GM19463 (cell line): Measurements from ENCODE around the gene SPSB2.
A peak's percentile ranks its signal among the peaks of the same experiment; 100 is the strongest.
"Not testable (repeated sequence)": the region's sequence is repeated elsewhere in the genome, so short reads cannot be mapped to it uniquely, and the experiment has no call there.

Experiments
- ATAC-seq: cut with Tn5 transposase; IDR thresholded peaks from one replicate; pipeline ENCODE4 v1.9.1; 2021; ENCODE audit warnings: mild to moderate bottlenecking, moderate library complexity; ENCODE audit not compliant: unreplicated experiment

SPSB2 gene, protein sequence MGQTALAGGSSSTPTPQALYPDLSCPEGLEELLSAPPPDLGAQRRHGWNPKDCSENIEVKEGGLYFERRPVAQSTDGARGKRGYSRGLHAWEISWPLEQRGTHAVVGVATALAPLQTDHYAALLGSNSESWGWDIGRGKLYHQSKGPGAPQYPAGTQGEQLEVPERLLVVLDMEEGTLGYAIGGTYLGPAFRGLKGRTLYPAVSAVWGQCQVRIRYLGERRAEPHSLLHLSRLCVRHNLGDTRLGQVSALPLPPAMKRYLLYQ

DNA sequence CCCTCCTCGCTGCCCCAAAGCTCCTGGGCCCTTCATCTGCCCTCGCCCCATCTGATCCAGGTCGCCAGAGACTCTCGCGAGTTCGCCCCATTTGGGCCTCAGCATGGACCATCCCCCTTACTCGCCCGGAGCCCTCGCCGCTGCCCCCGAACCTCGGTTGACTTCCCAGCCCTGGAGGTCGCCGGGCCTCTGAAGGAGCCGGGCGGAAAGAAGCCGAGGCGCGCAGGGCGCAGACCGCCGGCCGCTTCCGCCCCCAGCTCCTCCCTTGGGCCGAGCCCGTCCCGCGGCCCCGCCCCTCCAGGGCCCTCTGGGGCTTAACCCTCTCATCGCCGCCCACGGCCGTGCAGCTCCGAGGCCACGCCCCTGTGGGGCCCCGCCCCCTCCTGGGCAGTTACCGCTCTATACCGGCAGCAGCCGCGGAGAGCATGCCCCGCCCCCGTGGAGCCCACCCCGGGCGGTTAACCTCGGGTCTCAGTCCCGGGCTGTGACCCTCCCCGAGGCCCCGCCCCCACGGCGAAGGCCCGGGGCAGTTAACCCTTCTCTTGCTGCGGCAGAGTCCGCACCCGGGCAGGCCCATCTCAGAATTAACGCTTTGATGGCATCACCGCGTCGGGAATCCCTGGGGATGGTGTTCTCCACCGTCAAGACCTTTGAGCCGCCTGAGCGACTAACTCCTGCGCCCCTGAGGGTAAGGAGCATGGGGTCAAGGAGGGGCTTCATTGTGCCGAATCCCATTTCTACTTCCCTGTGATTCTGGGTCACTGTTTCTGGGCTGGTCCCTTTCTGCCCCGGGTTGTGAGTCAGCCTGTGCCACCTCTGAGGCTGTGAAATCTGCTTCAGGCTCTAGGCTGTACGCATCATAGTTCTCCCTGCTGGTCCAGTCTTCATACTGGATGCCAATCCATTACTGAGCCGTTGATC, at the start of gene SPSB2:
Gene SPSB2 (minus strand): TSS at position 210 of the 921 bp plus-strand sequence. CDS start 402 bp downstream, outside the sequence.
- peak; percentile 77 for ATAC-seq

DNA sequence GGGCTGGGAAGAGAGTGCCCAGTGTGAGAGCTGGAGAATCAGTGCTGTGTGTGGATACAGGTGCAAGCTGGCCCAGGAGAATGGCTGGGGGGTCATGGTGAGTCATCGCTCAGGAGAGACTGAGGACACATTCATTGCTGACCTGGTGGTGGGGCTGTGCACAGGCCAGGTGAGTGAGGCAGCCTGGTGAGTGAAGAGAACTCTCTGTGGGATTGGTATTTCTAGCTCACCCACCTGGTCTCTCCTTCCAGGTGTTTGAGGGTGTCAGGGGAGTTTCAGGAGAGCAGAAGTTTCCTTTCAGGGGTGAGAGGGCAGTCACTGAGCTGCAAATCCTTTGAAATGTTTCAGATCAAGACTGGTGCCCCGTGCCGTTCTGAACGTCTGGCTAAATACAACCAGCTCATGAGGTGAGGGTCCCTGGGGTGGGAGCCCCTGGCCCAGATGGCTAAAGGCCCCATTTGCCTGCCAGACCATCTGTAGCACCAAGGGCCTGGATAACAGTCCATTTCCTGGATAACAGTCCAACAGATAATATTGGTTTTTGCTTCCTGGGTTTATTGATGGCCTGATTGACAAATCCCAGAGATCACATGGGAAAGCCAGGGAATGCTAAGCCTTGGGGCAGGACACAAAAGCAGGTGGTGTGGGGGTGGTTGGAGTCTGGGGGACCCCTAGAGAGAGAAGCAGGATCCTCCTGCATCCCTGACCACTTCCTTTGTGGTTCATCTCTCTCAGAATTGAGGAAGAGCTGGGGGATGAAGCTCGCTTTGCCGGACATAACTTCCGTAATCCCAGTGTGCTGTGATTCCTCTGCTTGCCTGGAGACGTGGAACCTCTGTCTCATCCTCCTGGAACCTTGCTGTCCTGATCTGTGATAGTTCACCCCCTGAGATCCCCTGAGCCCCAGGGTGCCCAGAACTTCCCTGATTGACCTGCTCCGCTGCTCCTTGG, 49.2 kb upstream of the SPSB2 start:
- no peak for ATAC-seq

DNA sequence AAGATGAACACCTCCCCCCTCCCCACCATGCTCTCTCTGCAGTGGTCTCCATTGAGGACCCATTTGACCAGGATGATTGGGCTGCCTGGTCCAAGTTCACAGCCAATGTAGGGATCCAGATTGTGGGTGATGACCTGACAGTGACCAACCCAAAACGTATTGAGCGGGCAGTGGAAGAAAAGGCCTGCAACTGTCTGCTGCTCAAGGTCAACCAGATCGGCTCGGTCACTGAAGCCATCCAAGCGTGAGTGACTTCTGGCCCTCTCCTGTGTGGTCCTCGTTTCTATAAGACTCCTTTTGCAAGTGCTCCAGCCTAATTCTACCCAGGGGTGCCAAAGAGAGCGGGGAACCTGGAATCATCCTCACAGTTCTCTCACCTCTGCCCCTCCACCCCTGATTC, 48.4 kb upstream of the SPSB2 start:
- ATAC-seq = no peak

DNA sequence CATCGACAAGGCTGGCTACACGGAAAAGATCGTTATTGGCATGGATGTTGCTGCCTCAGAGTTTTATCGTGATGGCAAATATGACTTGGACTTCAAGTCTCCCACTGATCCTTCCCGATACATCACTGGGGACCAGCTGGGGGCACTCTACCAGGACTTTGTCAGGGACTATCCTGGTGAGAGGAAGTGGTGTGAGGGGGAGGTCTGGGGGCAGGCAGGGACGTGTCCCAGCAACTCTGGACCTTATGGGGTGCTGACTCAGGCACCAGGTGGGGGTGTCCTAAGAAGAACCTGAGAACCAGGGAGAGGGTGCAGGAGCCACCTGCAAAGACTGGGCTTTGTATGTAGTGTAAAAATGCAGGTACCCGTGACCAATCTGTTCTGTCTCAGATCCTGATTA, 46.5 kb upstream of the SPSB2 start:
- no peak for ATAC-seq

DNA sequence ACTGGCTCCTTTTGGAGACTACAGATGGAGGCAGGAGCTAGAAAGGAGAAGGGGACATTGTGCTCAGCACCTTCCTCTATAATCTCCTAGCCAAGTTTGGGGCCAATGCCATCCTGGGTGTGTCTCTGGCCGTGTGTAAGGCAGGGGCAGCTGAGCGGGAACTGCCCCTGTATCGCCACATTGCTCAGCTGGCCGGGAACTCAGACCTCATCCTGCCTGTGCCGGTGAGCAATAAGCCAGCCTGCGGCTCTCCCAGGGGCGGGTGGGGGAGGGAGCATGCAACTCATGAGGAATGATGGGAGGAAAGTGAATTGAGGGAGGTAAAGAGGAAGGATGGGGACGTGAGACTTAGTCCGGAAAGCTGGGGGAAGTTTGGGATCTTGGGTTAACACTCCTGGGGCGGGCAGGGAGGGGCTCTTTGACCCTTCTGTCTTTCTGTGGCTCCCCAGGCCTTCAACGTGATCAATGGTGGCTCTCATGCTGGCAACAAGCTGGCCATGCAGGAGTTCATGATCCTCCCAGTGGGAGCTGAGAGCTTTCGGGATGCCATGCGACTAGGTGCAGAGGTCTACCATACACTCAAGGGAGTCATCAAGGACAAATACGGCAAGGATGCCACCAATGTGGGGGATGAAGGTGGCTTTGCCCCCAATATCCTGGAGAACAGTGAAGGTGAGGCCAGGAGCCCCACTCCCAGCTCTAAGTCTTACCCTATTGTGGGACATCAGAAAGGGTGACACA, 44.6 kb upstream of the SPSB2 start:
- ATAC-seq = no peak

DNA sequence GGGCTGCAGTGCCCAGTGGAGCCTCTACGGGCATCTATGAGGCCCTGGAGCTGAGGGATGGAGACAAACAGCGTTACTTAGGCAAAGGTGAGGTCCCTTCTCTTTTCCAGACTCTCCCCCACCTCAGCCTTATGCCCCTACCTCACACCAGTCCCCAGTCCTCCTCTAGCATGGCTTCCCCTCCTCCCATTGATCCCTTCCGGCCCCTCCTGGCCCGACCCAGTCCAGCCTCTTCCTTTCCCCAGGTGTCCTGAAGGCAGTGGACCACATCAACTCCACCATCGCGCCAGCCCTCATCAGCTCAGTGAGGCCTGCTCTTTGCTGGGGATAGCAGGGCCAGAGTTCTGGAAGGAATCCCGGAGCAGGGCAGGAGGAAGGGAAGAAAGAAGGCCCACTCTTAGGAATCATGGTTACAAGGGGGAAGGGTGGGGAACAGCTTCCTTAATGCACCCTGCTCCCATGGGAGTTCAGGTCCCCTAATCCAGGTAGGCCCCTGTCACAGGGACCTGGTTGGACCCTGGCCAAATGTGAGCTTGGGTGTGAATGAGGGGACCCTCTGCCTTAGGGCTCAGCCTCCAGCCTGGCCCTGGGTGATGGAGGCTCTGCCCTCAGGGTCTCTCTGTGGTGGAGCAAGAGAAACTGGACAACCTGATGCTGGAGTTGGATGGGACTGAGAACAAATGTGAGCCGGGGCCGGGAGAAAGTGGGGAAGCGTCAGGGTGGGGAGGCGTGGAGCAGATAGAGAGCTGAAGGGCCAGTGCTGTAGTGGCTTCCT, 43.5 kb upstream of the SPSB2 start:
- ATAC-seq = no peak

DNA sequence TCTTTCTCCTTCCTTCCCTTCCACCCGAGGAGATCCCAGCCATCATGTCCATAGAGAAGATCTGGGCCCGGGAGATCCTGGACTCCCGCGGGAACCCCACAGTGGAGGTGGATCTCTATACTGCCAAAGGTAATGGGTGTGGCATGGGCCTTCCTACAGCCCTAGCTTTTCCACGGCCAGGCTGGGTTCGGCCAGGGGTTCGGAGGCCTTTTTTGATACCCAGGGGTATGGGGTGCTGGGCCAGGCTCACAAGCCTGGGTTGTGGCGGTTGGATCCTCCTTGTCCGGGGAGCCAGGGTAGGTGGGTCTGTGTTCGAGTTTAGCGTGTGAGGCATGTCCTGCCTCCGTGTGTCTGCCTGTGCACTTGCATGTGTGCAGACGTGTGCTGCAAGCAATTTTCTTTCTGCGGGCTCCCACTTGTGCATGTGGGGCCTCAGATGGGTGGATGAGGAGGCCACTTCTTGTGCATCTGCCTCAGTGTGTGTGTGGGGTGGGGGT, 42.7 kb upstream of the SPSB2 start:
- ATAC-seq = no peak

DNA sequence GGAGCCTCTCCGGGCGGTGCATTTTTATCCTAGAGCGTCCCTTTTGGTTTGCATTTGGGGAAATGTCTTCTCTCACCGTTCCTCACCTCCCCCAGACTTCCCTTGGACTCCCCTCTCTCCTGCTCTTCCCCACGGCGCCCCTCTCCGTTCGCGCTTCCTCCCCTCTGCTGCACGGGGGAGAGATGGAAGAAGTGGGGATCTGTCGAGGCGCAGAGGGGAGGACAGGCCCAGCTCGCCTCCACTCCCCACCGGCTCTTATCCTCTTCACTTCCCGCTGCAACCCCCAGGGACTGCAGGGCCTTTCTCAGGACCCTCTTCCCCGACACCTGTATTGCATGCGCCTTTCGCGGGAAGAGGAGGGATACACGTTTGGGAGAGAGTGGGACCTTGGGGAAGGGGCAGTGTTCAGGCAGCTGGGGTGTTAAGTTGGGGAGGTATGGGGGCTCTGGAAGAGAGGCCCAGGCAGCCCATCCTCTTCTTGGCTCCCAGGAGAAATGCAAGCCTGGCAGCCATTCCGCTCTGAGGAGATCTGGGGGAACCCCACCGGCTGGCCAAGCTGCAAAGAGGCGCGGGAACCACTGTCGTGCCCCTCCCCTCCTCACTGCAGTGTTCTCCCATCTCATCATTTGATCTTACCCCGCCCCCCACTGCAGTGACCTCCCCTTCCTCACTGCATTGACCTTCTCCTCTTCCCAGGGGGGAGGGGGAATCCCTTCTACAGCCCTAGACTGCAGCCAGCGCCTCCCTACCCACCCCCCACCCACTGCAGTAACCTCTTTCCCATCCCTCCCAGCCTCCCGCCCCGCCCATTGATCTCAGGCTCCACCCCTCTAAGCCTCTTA, 42.1 kb upstream of the SPSB2 start:
- ATAC-seq = no peak

DNA sequence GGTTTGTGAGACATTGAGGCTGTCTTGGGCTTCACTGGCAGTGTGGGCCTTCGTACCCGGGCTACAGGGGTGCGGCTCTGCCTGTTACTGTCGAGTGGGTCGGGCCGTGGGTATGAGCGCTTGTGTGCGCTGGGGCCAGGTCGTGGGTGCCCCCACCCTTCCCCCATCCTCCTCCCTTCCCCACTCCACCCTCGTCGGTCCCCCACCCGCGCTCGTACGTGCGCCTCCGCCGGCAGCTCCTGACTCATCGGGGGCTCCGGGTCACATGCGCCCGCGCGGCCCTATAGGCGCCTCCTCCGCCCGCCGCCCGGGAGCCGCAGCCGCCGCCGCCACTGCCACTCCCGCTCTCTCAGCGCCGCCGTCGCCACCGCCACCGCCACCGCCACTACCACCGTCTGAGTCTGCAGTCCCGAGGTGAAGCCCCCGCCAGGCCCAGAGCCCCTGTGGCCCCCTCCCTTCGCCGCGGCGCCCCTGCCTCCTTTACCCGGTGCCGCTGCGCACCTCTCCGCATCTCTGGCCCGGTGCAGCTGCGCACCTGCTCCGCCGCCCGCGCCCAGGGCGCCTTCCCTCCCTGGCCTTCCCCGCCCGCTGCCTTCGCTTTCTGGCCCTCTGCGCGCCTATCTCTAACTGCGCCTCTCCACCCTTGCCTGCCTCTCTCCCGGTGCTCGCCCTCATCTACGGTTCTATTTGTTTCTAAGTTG, 41.3 kb upstream of the SPSB2 start, which contains the start of gene ENO2:
Gene ENO2 (plus strand): TSS at position 335 of the 701 bp plus-strand sequence. CDS start 1,253 bp downstream, outside the sequence.
- ATAC-seq = peak; percentile 83

DNA sequence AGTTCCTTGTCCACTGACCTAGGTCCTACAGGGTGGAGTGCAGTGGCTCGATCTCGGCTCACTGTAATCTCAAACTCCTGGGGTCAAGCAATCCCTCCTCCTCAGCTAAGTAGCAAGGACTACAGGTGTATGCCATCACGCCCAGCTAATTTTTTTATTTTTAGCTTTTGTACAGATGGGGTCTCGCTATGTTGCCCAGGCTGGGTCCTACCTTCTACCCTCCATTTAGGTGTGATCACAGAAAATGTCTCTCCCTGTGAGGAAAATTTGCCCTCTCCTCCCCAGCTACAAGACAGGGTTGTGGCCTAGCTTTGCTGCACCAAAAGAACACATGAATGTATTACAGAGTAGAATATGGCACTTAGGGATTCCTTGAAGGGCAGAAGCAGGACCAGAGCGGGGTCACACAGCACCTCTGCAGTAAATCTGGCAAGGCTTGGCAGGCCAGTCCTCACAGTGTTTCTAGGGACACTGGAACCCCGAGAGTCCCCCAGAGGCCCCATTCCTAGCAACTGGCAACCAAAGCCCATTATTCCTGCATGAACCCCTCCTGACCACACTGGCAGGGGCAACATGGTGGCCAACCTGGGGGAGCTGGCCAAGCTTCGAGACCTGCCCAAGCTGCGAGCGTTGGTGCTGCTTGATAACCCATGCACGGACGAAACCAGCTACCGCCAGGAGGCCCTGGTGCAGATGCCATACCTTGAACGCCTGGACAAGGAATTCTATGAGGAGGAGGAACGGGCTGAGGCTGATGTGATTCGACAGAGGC, 39.2 kb upstream of the SPSB2 start:
- ATAC-seq = no peak

DNA sequence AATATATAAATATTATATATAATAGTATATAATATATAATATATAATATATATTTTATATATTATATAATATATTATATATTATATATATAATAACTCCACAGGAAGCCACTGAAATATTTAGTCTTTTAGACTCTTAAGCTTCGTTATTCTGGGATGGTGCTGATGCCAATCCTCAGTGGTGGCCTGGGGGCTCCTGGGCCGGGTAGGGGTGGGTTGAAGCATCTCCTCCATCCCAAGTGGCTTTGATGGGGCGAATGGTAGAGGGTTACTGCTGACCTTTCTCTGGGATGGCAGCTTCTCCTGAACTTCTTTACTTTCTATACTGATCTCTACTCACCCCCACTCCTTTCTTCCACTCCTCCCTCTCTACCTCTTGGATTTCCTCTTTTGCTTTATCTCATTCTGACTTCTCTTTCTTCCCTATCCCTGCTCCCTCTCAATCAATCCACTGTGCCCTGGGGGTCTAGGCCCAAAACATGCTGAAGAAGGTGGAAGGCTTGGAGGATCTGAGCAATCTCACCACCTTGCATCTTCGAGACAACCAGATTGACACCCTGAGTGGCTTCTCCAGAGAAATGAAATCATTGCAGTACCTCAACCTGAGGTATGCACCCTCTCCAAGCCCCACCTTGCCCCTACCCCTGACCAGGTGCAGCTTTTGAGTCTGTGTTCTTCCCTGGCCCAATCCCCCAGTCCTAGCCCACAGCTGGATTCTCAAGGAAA, 36.5 kb upstream of the SPSB2 start:
- no peak for ATAC-seq

DNA sequence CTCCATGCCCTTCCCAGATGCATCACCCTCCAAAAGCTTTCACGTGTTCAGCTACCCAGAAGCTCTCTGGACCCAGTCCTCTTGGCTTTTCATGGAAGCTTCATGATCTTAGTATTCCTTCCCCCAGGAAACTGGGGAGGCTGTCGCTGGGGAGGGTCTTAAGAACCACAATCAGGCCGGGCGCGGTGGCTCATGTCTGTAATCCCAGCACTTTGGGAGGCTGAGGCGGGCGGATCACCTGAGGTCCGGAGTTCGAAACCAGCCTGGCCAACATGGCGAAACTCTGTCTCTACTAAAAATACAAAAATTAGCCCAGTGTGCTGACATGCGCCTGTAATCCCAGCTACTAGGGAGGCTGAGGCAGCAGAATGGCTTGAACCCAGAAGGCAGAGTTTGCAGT, 35.0 kb upstream of the SPSB2 start:
- not testable (repeated sequence) for ATAC-seq

DNA sequence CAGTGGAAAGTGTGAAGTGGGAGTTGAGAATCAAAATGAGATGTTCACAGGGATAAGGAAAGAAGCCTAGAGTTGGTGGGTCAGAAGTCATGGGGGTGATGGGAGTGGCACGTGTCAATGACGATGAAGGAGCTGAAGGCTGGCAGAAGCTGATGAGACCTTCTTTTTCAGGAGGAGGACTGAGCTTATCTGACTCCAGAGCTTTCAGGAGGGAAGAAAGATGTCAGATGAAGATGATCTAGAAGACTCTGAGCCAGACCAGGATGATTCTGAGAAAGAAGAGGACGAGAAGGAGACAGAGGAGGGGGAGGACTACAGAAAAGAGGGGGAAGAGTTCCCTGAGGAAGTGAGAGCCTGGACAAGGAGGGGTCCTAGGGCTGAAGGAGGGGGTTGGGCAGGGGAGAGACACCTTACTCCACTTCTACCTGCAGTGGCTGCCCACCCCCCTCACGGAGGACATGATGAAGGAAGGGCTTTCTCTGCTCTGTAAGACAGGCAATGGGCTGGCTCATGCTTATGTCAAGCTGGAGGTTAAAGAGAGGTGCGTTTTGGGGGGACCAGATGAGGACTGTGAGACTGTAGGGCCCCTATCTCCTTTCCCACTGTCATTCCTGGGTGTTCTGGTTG, 32.4 kb upstream of the SPSB2 start:
- ATAC-seq = no peak

DNA sequence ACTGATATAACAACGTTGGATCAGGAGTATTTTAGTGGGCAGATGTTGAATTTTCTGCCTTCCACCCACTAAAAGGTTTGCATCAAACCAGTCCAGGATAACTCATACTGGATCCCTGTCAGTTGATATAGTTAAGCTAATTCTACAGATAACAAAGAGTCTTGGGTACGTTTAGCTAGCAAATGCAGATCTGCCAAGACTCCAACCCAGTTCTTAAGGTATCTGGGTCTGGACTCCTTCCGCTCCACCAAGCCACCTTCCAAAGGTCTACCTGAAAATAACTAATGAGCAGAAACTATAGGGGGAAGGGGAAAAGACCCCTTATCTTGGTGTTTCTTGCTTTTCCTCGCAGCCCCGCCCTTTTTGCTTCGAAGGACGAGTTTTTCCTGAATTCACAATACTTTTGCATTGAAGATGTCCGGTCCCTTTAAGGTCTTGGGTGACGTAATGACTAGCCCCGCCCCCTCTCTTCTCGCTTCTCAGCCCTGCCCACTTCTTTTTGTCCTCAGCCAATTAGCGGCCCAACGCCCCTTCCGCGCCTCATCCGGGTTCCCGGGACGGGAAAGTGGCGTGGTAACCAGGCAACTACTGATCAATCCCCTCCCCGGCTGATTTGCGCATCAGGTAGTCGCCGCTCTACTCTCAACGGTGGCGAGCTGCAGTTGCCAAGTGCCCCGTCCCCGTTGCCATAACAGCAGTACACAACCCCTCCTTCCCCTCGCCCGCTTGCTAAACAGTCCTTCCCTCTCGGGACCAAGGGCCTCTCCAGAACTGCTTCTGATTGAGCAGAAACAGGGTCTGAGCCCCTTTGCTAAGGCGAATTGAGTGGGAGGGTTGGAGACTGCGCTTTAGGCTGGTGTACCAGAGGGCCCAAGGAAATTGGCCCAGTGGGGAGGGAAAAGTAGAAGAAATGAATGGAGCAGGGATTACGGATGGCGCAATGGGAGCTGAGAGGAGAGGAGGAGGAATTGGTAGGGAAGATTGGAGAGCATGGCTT, 31.5 kb upstream of the SPSB2 start, which contains the start of gene LRRC23:
Gene LRRC23 (plus strand): TSS at position 543 of the 997 bp plus-strand sequence. CDS start 812 bp downstream, outside the sequence.
- ATAC-seq = peak; percentile 96
